COLO668 (cell line): Measurements from ENCODE around the gene INTS3.
"Not testable (repeated sequence)": the region's sequence is repeated elsewhere in the genome, so short reads cannot be mapped to it uniquely, and the experiment has no call there.

Experiments used
- DNase-seq: peaks from one replicate; lab custom pipeline; 2025; ENCODE audit not compliant: unreplicated experiment; lab: John Stamatoyannopoulos, UW

Gene INTS3

DNA sequence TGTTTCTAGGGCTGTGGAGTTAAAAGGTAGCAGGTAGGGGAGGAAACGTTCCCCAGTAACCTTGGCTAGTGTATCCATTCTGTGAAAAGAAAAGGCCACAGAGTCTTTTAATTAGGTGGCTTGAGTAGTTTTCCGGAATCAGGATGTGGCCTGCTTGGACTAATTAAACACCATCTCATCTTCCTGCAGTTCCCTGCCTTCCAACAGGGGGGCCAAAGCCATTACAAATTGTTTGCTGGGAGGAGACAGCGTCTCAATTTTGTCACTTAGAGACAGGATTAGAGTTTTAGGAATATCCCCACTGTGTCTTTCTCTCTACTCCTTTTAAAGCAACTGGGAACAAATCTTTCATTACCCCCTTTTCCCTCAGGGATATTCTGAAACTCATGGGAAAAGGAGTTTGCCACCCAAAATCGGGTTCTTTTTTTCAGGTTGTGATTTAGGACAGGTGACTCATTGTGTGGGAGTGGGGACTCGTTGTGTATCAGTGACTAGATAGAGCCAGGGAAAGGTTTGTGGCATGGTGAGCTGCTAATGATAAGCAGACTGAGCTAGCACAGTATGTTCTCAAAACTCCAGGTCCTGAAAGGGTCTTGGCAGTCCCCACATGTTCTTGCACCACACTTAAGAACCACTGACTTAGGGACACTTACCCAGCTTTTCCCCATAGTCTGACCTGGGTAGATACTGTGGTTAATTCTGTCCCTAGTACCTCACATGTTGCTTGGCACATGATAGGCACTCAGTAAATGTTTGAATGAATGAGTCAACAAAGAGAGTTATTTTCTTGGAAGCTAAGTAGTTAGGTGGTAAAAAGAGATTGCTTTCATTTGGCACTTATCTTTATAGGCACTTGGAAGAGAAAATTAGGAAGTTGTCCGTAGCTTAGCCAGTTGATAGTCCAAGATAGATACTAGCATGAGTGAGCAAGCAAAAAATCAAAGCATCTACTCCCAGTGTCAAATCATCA, 22.5 kb downstream of the INTS3 start:
- no peak for DNase-seq

DNA sequence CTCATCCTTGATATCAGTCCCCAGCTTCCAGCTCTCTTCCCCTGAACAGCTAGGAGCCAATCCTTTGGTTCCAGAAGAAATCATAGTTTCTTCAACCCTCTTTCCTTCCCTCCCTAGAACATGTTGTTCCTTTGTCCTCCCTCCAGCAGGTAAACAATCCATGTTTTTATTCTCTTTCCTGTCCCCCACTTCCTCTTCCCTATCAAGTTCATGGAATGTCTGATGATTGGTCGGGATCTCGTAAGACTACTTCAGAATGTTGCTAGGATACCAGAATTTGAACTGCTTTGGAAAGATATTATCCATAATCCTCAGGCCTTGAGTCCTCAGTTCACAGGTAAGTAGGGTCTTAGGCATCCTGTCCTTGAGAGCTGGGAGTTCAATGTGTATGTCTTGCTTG, 24.2 kb downstream of the INTS3 start:
- no peak for DNase-seq

DNA sequence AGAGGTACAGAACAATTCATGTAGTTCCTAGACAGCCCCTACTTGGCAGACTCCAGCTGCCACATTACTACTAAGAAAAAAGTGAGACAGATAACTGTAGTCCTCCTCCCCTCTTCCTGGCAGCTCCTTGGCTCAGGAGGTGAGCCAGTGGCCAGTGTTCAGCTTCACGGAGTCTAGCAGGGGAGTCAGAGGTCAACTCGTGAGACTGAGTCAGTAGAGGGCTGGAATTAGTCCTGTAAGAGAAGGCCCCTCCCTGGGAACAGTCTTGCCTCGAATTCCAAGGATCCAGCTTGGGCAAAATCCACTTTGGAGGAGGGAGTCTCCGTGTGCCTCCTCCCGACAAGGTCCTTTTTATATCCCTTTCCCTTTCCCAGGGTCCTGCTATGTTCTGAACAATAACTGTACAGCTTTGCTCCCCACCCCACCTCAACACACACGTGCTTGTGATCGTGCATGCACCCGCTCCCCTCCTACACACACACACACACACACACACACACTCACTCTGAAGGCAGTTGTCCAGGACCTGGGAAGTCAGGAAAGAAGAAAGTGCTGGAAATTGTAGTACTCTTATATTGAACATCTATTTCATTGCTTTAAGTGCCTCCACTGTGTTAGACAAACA, 24.8 kb downstream of the INTS3 start:
- no peak for DNase-seq

DNA sequence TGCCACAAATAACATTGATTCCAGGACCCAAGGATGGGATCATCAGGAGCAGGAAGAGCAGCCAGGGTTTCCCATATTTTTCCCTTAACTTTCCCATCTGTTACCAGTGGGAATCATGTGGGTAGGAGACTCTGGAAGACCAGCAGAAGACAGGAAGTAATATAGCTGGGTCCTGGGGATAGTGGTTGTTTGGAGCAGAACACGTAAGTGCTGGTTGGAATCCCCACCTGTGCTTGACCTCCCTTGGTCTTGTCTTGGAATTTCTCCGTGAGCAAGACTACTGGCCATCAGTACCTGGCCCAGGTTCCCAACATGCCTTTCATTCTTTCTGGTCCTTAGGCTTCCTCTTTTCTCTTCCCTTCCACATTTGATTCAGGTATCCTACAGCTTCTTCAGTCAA, 26.4 kb downstream of the INTS3 start:
- DNase-seq: no peak

DNA sequence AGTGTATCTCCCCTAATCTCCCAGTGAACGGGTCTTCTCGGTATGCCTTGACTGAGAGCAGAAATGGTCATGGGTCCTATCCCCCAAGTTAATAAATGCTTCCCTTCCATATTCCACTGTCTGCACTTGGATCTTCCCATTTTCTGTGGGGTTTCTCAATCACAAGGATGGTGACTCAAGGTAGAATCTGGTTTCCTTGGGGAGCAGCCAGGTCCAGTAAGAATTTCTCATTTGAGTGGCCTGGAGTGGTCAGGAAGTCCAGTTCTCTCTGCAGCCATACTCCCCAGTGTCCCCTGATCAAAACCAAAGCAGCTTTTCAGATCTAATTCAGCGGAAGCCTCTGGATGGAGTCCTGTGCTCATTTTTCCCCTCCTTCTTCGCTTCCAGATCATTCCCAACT, 32.6 kb downstream of the INTS3 start:
- DNase-seq: no peak

DNA sequence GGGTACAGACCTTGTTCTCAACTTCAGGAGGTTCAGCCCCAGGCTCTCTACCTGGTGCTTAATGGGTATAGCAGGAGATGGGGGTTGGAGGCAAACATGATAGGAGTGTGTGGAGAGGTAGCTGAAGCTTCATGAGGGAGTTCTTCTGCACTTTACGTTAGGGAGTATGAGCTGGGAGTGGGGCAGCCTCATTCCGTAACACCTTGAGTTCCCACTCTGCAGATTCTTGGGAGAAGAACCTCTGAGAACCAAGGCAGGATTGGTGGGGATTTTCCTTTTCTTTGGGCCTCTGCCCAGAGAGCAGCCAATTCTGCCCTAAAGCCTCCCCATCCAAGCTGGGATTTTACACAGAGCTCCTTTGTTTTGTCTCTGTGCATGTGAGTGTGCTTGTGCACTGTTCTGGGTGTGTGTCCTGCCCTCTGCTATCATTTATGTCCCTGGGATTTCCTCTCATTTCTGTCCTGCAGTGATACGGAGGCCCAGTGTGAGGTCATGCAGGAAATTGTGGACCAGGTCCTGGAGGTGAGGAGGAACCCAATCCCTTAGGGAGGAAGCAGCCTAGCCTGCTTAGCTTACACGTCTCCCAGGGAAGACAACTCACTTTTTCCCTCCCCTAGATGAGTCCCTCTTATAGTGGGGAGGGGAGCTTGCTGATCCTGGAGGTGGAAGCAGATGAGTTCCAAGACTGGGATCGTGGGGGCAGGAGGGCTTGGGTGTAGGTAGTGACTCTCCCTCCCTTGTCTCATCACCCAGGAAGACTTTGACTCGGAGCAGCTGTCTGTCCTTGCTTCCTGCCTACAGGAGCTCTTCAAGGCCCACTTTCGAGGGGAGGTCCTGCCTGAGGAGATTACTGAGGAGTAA, 35.7 kb downstream of the INTS3 start:
- DNase-seq: no peak

DNA sequence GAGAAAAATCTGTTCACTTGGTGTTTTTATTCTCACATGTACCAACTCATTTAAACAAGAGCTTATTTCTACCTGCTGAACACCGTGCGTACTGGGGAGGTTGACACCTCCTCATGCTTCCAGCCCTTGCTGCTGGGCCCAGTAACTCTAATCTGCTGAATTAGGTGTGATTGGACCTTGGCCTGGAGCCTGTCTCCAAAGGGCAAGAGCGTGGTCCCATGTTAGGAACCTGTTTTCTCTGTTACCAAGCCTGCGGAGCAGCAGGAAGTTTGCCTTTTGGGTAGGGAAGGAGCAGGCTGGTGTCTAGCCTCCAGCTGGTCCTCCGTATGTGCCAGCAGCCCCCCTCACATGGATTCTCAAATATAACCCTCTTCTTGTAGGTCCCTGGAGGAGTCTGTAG, 36.5 kb downstream of the INTS3 start:
- DNase-seq: no peak

DNA sequence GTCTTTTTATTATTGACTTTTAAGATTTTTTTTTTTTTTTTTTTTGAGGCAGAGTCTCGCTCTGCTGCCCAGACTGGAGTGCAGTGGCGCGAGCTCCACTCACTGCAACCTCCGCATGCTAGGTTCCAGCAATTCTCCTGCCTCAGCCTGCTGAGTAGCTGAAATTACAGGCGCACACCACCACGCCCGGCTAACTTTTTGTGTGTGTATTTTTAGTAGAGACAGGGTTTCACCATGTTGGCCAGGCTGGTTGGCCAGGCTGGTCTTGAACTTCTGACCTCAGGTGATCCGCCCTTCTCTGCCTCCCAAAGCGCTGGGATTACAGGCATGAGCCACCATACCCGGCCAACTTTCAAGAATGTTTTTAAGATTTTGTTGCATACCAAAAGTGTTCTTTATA, 38.8 kb downstream of the INTS3 start:
- DNase-seq: not testable (repeated sequence)

DNA sequence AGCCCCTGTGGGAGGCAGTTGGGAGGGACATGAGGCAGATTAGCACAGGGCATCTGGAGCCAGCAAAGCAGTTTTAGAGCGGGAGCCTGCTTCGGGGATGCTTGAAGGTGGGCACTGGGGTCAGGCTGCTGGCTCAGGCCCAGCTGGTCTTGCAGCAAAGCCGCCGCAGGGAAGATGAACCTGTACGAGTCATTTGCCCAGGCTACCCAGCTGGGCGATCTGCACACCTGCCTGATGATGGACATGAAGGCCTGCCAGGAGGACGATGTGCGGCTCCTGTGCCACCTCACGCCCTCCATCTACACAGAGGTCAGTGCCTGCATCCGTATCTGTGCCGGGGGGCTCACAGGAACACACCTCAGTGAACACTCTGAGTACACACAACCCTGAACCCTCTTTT, 39.7 kb downstream of the INTS3 start:
- no peak for DNase-seq

DNA sequence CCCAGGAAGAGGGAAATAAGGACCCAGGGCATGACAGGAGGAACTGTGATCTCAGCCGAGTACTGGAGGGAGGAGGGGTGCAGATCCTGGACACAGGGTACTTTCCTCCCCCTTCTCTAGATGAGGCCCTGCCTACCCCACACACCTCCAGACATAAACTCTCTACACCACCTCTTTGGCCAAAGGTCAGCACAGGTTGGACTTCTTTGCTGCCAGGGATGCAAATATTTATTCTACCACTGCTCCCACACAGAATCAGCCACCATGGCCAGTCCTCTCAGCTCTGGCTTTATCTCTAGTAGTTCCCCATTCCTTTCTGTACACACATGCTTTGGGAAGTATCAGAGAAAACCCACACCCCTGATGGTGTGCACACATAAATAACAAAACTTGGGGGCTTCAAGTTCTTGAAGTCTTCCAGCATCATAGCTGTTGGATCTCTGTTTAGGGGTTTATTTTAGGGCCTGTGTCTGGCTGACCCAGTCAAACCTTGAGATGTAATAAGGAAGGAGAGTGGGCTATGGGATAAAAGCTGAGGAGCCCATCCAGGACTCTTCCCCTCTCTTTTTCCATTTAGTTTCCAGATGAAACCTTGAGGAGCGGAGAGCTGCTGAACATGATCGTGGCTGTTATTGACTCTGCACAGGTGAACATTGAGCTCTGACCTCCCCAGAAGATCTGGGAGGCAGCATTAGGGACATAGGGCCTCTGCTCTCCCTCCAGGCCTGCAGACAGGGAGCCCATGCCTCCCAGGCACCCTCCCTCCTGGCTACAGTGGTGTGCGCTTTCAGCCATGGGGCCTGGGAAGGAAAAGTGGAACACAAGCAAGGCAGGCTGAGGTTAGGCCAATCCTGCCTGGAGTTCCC, 40.7 kb downstream of the INTS3 start:
- no peak for DNase-seq

DNA sequence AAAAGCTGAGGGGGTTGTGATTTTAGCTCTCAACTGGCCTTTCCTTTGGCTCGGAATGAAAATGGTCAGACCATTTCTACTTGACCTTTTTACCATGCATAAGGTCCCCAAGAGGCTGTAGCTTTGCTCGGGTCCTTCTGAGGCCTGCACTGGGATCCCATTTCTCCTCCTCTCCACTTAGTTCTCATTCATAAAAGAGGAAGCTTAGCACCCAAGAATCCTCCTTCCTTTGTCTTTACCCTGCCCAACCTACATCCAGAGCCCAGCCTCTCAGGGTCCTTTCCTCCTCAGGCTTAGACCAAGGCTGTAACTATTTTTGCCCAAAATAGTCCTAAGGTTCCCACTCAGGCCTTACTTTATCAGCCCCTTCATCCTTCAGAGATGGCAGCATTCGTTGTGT, 41.4 kb downstream of the INTS3 start:
- no peak for DNase-seq

DNA sequence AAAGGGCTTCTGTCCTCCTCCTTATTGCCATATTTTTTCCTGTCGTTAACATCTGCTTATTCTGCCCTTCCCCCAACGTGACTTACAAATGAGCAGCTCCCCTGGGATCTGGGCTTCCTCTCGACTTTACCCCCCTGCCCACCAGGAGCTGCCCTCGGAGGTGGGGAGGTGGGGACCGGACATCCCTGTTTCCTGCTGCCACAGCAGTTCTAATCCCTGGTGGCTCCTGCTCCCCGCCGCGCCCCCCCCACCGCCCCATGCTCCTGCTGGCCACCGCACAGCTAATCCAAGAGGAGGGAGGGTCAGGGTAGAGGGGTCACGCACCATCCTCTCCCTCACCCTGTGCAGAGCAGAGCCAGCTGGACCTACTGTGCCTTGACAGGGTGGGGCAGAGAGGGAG, 42.9 kb downstream of the INTS3 start:
- no peak for DNase-seq

DNA sequence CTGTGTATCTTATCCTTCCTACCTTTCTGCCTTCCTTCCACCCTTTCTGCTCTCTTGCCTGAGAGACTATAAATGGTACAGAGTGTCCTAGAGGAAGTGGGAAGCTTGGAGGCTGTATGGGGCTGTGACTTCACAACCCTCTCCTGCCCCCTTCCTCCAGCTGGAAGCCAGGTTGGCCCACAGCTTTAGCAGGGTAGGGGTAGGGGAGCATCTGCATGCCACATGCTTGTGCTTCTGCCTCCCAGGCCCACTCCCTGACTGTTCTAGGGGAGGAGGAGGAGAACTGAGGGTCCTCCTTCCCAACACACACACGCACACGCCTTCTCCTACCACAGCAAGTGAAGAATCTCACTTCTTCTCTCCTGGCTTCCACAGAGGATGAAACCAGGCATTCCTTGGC, 43.4 kb downstream of the INTS3 start:
- no peak for DNase-seq

DNA sequence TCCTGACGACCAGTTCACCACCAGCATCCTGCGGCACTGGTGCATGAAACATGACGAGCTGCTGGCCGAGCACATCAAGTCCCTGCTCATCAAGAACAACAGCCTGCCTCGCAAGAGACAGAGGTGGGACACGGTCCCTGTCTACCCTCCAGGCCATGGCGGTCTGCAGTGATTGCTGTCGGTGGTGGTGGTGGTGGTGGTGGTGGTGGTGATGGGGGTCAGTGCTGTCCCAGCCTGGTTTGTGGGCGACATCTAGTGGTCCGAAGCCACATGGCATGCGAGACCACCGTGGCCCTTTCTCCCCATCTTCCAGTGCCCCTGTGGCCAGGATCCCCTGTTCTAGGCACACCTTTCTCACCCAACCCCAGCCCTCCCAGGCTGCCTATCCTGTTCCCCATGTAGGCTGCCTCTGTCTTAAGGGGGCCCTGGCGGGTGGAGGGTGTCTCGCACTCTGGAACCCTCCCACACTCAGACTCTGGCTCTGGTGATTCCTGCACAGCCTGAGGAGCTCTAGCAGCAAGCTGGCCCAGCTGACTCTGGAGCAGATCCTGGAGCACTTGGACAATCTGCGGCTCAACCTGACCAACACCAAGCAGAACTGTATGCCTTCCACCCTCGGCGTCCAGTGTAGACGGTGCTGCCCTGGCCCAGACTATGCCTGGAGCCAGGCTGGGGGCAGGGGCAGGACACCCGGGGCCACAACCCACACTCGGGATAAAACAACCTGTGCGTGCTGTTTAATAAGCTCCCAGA, 44.2 kb downstream of the INTS3 start:
- DNase-seq: peak; percentile 12

DNA sequence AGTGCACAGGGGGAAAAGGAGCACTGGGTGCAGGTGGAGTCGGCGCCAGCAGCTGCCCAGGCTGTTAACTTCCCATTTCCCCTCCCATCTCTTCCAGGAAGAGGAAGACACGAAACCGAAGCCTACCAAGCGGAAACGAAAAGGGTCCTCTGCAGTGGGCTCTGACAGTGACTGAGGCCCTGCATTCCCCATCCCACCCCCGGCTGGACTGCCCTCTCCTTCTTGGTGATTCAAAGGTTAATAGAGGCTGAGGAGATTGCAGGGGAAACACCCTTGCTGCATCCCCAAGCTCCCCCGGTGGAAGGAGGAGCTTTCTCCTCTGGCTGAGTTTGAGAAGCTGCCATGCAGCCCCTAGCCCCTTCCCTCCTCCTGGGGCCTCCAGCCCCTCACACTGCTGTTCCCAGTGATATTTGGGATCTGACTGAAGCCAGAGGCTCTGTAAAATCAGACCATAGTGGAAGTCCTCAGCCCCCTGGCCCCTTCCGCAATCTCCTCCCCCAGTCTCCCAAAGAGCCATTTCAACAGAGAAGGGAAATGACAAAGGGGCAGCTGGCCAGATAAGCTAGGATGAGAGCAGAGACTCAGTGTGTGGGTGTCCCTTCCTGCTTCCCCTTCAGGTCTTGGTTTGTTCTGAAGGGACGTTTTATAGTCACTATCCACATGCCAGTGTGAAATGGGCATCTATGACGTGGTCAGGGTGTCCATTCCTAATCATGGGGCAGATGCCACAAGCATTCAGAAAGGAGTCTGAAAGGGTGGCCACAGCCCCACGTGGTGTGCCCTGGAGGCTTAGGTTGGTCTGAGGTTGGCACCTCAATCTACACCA, 45.5 kb downstream of the INTS3 start:
- no peak for DNase-seq

DNA sequence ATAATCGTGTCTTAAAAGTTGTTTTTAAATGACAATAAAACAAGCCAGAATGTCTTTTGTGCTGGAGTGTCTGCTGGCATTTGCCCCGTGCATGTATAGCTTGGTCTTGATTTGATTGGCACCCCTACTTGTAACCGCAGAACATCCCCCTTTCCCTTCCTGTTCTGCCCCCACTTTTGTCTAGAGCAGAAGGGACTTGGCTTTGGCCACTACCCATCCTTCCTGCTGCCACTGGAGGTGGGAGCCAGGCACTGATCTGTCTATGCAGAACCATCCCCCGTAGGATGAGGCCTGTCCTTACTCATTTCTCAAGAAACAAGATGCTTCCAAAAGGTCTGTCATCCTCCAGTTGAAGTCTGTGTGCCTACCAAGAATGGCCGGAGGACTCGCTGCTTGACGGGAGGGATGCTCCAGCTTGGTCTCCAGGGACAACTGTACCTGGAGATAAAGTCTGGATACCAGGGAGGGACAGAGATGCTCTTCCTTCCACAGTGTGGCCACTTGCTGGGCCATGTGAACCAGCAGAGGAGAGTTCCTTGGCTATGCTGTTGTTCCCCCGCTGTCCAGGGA, 46.3 kb downstream of the INTS3 start:
- DNase-seq: no peak

DNA sequence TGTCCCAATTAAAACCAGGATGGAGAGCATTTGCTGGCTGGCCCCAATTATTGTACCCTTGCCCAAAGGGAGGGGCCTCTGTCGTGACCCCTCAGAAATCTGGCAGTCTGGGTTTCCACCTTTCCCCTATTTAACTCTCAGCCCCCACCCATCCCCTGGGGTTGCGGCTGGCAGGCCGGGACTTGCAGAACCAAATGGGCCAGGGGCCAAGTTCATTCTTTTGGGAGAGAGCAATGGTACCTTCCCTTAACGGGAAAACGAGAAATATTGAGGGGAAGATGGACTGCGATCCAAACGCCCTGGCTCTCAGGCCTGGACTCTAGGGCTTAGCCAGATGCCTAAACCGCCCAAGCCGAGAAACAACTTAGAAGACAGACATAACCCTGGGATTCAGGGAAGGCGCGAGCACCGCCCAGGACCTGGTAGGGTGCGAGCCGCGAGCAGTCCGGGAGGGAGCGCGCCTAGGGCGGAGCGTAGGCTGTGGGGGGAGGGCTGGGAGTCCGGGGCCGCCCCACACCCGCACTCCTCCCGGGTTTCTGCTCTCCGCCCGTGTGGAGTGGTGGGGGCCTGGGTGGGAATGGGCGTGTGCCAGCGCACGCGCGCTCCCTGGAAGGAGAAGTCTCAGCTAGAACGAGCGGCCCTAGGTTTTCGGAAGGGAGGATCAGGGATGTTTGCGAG, 47.1 kb downstream of the INTS3 start, which contains the start of gene SLC27A3:
Gene SLC27A3 (plus strand): TSS at position 628 of the 678 bp plus-strand sequence. CDS start 91 bp downstream, outside the sequence.
- peak; percentile 79 for DNase-seq
